Tibial nerve (tissue), 3 donors: Measurements from ENCODE around the gene LIG4.

Experiments used
- CTCF ChIP-seq, 5 experiments: fragments of 200-600 bp in 3 of 5; fragments of 450-650 bp in 2 of 5; sonication (generic) in 3 of 5; IDR thresholded peaks; one replicate each; pipeline ENCODE4 v1.5.1; 2016 to 2019; ENCODE audit warnings: antibody characterized with exemption in 5 of 5, mild to moderate bottlenecking in 3 of 5, moderate library complexity in 2 of 5
- POLR2A ChIP-seq, 2 donors: fragments of 450-650 bp; IDR thresholded peaks; one replicate each; pipeline ENCODE4 v1.6.1; 2017; ENCODE audit warnings: antibody characterized with exemption in 2 of 2, mild to moderate bottlenecking in 2 of 2, moderate library complexity in 2 of 2

GRCh38 chr13:108194435-108194936 is 20.9 kb downstream of the LIG4 start:
- TF ChIP-seq CTCF (IDR thresholded peaks at IDR 0.05) (no peak), POLR2A (IDR thresholded peaks at IDR 0.05) (no peak)
